ENCODE measurements around the gene TBL1XR1. TPM values are rescaled to one million over a fixed set of nuclear protein-coding genes. Genes with fewer than 3 reads are reported as not detected.
A peak's percentile ranks its signal among the peaks of the same experiment; 100 is the strongest.
"Not testable (repeated sequence)": the region's sequence is repeated elsewhere in the genome, so short reads cannot be mapped to it uniquely, and the experiment has no call there.

TBL1XR1 gene
- total RNA-seq, 1 experiment from 2014 or later: 192 TPM

- TF ChIP-seq TCF7L2 (IDR thresholded peaks at IDR 0.05; ENCODE audit: low read depth, low read length): no peak
- TF ChIP-seq POLR2AphosphoS5 (IDR thresholded peaks at IDR 0.05; ENCODE audit: low read depth, low read length): no peak
- TF ChIP-seq, protein P1, sequence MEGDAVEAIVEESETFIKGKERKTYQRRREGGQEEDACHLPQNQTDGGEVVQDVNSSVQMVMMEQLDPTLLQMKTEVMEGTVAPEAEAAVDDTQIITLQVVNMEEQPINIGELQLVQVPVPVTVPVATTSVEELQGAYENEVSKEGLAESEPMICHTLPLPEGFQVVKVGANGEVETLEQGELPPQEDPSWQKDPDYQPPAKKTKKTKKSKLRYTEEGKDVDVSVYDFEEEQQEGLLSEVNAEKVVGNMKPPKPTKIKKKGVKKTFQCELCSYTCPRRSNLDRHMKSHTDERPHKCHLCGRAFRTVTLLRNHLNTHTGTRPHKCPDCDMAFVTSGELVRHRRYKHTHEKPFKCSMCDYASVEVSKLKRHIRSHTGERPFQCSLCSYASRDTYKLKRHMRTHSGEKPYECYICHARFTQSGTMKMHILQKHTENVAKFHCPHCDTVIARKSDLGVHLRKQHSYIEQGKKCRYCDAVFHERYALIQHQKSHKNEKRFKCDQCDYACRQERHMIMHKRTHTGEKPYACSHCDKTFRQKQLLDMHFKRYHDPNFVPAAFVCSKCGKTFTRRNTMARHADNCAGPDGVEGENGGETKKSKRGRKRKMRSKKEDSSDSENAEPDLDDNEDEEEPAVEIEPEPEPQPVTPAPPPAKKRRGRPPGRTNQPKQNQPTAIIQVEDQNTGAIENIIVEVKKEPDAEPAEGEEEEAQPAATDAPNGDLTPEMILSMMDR (IDR thresholded peaks at IDR 0.05): no peak
- TF ChIP-seq, protein P2, sequence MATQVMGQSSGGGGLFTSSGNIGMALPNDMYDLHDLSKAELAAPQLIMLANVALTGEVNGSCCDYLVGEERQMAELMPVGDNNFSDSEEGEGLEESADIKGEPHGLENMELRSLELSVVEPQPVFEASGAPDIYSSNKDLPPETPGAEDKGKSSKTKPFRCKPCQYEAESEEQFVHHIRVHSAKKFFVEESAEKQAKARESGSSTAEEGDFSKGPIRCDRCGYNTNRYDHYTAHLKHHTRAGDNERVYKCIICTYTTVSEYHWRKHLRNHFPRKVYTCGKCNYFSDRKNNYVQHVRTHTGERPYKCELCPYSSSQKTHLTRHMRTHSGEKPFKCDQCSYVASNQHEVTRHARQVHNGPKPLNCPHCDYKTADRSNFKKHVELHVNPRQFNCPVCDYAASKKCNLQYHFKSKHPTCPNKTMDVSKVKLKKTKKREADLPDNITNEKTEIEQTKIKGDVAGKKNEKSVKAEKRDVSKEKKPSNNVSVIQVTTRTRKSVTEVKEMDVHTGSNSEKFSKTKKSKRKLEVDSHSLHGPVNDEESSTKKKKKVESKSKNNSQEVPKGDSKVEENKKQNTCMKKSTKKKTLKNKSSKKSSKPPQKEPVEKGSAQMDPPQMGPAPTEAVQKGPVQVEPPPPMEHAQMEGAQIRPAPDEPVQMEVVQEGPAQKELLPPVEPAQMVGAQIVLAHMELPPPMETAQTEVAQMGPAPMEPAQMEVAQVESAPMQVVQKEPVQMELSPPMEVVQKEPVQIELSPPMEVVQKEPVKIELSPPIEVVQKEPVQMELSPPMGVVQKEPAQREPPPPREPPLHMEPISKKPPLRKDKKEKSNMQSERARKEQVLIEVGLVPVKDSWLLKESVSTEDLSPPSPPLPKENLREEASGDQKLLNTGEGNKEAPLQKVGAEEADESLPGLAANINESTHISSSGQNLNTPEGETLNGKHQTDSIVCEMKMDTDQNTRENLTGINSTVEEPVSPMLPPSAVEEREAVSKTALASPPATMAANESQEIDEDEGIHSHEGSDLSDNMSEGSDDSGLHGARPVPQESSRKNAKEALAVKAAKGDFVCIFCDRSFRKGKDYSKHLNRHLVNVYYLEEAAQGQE (IDR thresholded peaks at IDR 0.05; ENCODE audit: insufficient read depth in 1 of 2, low read depth in 2 of 2, low read length in 1 of 2): no peak
- TF ChIP-seq SIN3A (IDR thresholded peaks at IDR 0.05; ENCODE audit: borderline replicate concordance, insufficient read depth, low read depth, low read length): no peak
- H3K9me3 ChIP-seq (ENCODE audit: control insufficient read depth, insufficient read depth, low read depth, low read length): no peaks in the 10 kb centered on the region
- CTCF ChIA-PET: no interaction called here
- in situ Hi-C loops (cut with HindIII; ENCODE audit: low pct_unique_long_range_greater_than_20kb, low sequenced_read_pairs): no loop called here
- H3K27ac ChIP-seq (ENCODE audit: low read length): peak overlapping the region; percentile 100
- DNase-seq (ENCODE audit: low read depth, low spot score) (no peak), ATAC-seq (no peak)
- no TSS peak for BruUV-seq (replicated peaks)
- peak overlapping the region; percentile 75 to 84 for H3K4me3 ChIP-seq (ENCODE audit: low read depth in 2 of 2, low read length in 2 of 2)
- POLR2A ChIA-PET: interaction anchor here (0.6 kb wide), 1 partner anchor 14 kb away, joined by 3 read pairs; no protein-coding TSS in a partner anchor
- H3K27me3 ChIP-seq (ENCODE audit: control insufficient read depth, insufficient read depth, low read length): no peaks in the 10 kb centered on the region
- no peaks in the 10 kb centered on the region; the same call in 1 of the 2 replicates for H3K36me3 ChIP-seq (ENCODE audit: control insufficient read depth, insufficient read depth, low read length)
- intact Hi-C loops (cut with micrococcal nuclease; ENCODE audit: unreplicated experiment): loop anchor here (10.0 kb wide), 2 partner anchors 401 to 1191 kb away; no protein-coding TSS in a partner anchor
- H3K4me1 ChIP-seq (ENCODE audit: control insufficient read depth, insufficient read depth, low read length): peaks cover 40% of the 10 kb centered on the region
Measured at GRCh38 chr3:177194299-177194698, 3.0 kb downstream of the TBL1XR1 start.

DNA sequence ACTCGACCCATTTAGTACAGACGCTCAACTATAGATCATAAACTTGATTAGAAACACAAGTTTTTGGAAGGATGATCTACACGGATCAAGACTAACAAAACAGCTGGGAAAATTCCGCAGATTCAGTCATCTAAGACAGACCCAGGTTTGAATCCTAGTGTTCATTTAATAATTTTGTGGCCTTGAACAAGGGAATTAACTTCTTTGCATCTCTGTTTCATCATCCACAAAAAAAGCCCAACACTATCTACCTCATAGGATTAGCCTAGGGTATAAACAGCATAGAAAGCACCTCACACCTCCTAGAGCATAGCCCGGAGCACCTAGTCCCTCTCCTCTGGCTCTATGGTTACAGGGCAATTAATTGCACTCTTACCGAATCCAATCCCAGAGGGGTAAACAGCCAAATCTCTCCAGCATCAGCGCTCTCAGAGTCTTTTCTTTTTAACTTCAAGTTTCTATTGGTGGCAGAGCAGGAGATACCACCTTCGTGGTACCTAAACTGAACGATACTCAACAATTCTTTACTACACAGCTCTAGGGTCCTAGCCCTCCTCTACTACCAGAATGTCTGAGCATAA, 3.5 kb downstream of the TBL1XR1 start:
- POLR2A ChIA-PET: interaction anchor here (0.6 kb wide), 1 partner anchor 13 kb away, joined by 3 read pairs; no protein-coding TSS in a partner anchor
- Histone ChIP-seq H3K4me3 (ENCODE audit: low read depth in 2 of 2, low read length in 2 of 2) (peak overlapping the region; percentile 75 to 84), H3K36me3 (ENCODE audit: control insufficient read depth, insufficient read depth, low read length) (no peaks in the 10 kb centered on the region; the same call in 1 of the 2 replicates), H3K4me1 (ENCODE audit: control insufficient read depth, insufficient read depth, low read length) (peaks cover 36% of the 10 kb centered on the region), H3K9me3 (ENCODE audit: control insufficient read depth, insufficient read depth, low read depth, low read length) (no peaks in the 10 kb centered on the region), H3K27ac (ENCODE audit: low read length) (peak overlapping the region; percentile 100), H3K27me3 (ENCODE audit: control insufficient read depth, insufficient read depth, low read length) (no peaks in the 10 kb centered on the region)
- in situ Hi-C loops (cut with HindIII; ENCODE audit: low pct_unique_long_range_greater_than_20kb, low sequenced_read_pairs): no loop called here
- TF ChIP-seq, protein P2 (IDR thresholded peaks at IDR 0.05; ENCODE audit: insufficient read depth in 1 of 2, low read depth in 2 of 2, low read length in 1 of 2): no peak
- CTCF ChIA-PET: no interaction called here
- BruUV-seq (replicated peaks): no TSS peak
- no peak for DNase-seq (ENCODE audit: low read depth, low spot score)
- intact Hi-C loops (cut with micrococcal nuclease; ENCODE audit: unreplicated experiment): loop anchor here (1.0 to 10.0 kb wide), 3 partner anchors 143 to 1191 kb away; no protein-coding TSS in a partner anchor
- ATAC-seq: no peak

DNA sequence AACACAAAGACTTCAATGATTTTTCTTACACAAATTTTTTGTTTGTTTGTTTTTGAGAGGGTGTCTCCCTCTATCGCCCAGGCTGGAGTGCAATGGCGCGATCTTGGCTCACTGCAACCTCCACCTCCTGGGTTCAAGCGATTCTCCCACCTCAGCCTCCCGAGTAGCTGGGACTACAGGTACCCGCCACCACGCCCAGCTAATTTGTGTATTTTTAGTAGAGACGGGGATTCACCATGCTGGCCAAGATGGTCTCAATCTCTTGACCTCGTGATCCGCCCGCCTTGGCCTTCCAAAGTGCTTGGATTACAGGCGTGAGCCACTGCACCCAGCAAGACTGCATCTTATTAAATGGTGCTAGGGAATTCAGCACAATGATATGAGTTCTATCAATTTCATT, 4.0 kb downstream of the TBL1XR1 start:
- CTCF ChIA-PET; H3K4me3 ChIP-seq (ENCODE audit: low read depth in 2 of 2, low read length in 2 of 2); ATAC-seq; H3K36me3 ChIP-seq (ENCODE audit: control insufficient read depth, insufficient read depth, low read length); BruUV-seq (replicated peaks); DNase-seq (ENCODE audit: low read depth, low spot score); H3K27me3 ChIP-seq (ENCODE audit: control insufficient read depth, insufficient read depth, low read length); POLR2A ChIA-PET; in situ Hi-C loops (cut with HindIII; ENCODE audit: low pct_unique_long_range_greater_than_20kb, low sequenced_read_pairs); H3K9me3 ChIP-seq (ENCODE audit: control insufficient read depth, insufficient read depth, low read depth, low read length): not testable (repeated sequence)
- Histone ChIP-seq H3K4me1 (ENCODE audit: control insufficient read depth, insufficient read depth, low read length) (peaks cover 31% of the 10 kb centered on the region), H3K27ac (ENCODE audit: low read length) (peak overlapping the region; percentile 100)
- intact Hi-C loops (cut with micrococcal nuclease; ENCODE audit: unreplicated experiment): loop anchor here (1.0 to 10.0 kb wide), 3 partner anchors 143 to 1192 kb away; no protein-coding TSS in a partner anchor

All from Panc1 (cell line).